ENCODE results near the gene ITGA1.

DNA sequence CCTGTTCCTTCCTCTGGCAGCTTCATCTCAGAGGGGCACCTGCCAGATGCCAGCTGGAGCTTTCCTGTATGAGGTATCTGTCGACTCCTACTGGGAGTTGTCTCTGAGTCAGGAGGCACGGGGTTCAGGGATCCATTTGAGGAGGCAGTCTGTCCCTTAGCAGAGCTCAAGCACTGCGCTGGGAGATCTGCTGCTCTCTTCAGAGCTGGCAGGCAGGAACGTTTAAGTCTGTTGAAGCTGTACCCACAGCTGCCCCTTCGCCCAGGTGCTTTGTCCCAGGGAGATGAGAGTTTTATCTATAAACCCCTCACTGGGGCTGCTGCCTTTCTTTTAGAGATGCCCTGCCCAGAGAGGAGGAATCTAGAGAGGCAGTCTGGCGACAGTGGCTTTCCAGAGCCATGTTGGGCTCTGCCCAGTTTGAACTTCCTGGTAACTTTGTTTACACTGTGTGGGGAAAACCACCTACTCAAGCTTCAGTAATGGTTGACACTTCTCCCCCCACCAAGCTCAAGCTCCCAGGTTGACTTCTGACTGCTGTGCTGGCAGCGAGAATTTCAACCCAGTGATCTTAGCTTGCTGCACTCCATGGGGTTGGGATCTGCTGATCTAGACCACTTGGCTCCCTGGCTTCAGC, 189.7 kb downstream of the ITGA1 start:
- TF ChIP-seq, protein P1, sequence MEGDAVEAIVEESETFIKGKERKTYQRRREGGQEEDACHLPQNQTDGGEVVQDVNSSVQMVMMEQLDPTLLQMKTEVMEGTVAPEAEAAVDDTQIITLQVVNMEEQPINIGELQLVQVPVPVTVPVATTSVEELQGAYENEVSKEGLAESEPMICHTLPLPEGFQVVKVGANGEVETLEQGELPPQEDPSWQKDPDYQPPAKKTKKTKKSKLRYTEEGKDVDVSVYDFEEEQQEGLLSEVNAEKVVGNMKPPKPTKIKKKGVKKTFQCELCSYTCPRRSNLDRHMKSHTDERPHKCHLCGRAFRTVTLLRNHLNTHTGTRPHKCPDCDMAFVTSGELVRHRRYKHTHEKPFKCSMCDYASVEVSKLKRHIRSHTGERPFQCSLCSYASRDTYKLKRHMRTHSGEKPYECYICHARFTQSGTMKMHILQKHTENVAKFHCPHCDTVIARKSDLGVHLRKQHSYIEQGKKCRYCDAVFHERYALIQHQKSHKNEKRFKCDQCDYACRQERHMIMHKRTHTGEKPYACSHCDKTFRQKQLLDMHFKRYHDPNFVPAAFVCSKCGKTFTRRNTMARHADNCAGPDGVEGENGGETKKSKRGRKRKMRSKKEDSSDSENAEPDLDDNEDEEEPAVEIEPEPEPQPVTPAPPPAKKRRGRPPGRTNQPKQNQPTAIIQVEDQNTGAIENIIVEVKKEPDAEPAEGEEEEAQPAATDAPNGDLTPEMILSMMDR (IDR thresholded peaks at IDR 0.05 in 4 of 5, conservative IDR thresholded peaks at IDR 0.05 in 1 of 5): no peak
- TF ChIP-seq POLR2A (IDR thresholded peaks at IDR 0.05): no peak
